ENCODE data around the gene COL8A1.
A peak's percentile ranks its signal among the peaks of the same experiment; 100 is the strongest.
"Not testable (repeated sequence)": the region's sequence is repeated elsewhere in the genome, so short reads cannot be mapped to it uniquely, and the experiment has no call there.

Gene COL8A1

GRCh38 chr3:99839613-99840012 lies 201.2 kb downstream of the COL8A1 start:
- FAIRE-seq (no peak), DNase-seq (ENCODE audit: insufficient read length) (no peak)
- no peak for TF ChIP-seq POLR2AphosphoS5 (IDR thresholded peaks at IDR 0.05; ENCODE audit: low read depth, low read length)
- no peak for TF ChIP-seq POLR2A (IDR thresholded peaks at IDR 0.05; ENCODE audit: low read depth, low read length)
- no peak for TF ChIP-seq TAF1 (IDR thresholded peaks at IDR 0.05; ENCODE audit: borderline replicate concordance, low read depth, low read length)

GRCh38 chr3:99841949-99842348 lies 203.6 kb downstream of the COL8A1 start:
- not testable (repeated sequence) for FAIRE-seq; DNase-seq (ENCODE audit: insufficient read length)

GRCh38 chr3:99842826-99843589 lies 204.6 kb downstream of the COL8A1 start:
- no peak for TF ChIP-seq POLR2AphosphoS5 (IDR thresholded peaks at IDR 0.05; ENCODE audit: low read depth, low read length)
- TF ChIP-seq TAF1 (IDR thresholded peaks at IDR 0.05; ENCODE audit: borderline replicate concordance, low read depth, low read length), result no peak
- no peak for TF ChIP-seq POLR2A (IDR thresholded peaks at IDR 0.05; ENCODE audit: low read depth, low read length)
- DNase-seq (ENCODE audit: insufficient read length) (no peak), FAIRE-seq (peak; percentile 50)

GRCh38 chr3:99843590-99844258 lies 205.3 kb downstream of the COL8A1 start:
- TF ChIP-seq POLR2A (IDR thresholded peaks at IDR 0.05; ENCODE audit: low read depth, low read length) (no peak), TAF1 (IDR thresholded peaks at IDR 0.05; ENCODE audit: borderline replicate concordance, low read depth, low read length) (no peak), POLR2AphosphoS5 (IDR thresholded peaks at IDR 0.05; ENCODE audit: low read depth, low read length) (no peak)
- FAIRE-seq (no peak), DNase-seq (ENCODE audit: insufficient read length) (no peak)

GRCh38 chr3:99845331-99845730 lies 206.9 kb downstream of the COL8A1 start:
- TF ChIP-seq TAF1 (IDR thresholded peaks at IDR 0.05; ENCODE audit: borderline replicate concordance, low read depth, low read length) (no peak), POLR2AphosphoS5 (IDR thresholded peaks at IDR 0.05; ENCODE audit: low read depth, low read length) (no peak), POLR2A (IDR thresholded peaks at IDR 0.05; ENCODE audit: low read depth, low read length) (no peak)
- FAIRE-seq, result no peak
- no peak for DNase-seq (ENCODE audit: insufficient read length)

GRCh38 chr3:99845999-99846398 lies 207.6 kb downstream of the COL8A1 start:
- TF ChIP-seq POLR2A (IDR thresholded peaks at IDR 0.05; ENCODE audit: low read depth, low read length) (no peak), POLR2AphosphoS5 (IDR thresholded peaks at IDR 0.05; ENCODE audit: low read depth, low read length) (no peak), TAF1 (IDR thresholded peaks at IDR 0.05; ENCODE audit: borderline replicate concordance, low read depth, low read length) (no peak)
- FAIRE-seq (no peak), DNase-seq (ENCODE audit: insufficient read length) (no peak)

GRCh38 chr3:99846477-99847160 lies 208.2 kb downstream of the COL8A1 start:
- TF ChIP-seq TAF1 (IDR thresholded peaks at IDR 0.05; ENCODE audit: borderline replicate concordance, low read depth, low read length), result no peak
- no peak for TF ChIP-seq POLR2A (IDR thresholded peaks at IDR 0.05; ENCODE audit: low read depth, low read length)
- no peak for TF ChIP-seq POLR2AphosphoS5 (IDR thresholded peaks at IDR 0.05; ENCODE audit: low read depth, low read length)
- FAIRE-seq (no peak), DNase-seq (ENCODE audit: insufficient read length) (no peak)

GRCh38 chr3:99848433-99848832 lies 210.0 kb downstream of the COL8A1 start:
- TF ChIP-seq POLR2AphosphoS5 (IDR thresholded peaks at IDR 0.05; ENCODE audit: low read depth, low read length) (no peak), POLR2A (IDR thresholded peaks at IDR 0.05; ENCODE audit: low read depth, low read length) (no peak), TAF1 (IDR thresholded peaks at IDR 0.05; ENCODE audit: borderline replicate concordance, low read depth, low read length) (no peak)
- DNase-seq (ENCODE audit: insufficient read length), result no peak
- FAIRE-seq, result no peak
